Activated CD8-positive, alpha-beta T cell treated with anti-CD3 and anti-CD28 coated beads for 36 hours (primary cell): ENCODE results near the gene ITGA3. TPM values are rescaled to one million over a fixed set of nuclear protein-coding genes. Genes with fewer than 3 reads are reported as not detected.

ENCODE experiments used
- ATAC-seq: fragments of 200-7000 bp; cut with Tn5 transposase; one replicate; pipeline ENCODE4 v1.10.0; 2021; ENCODE audit warnings: mild to moderate bottlenecking, moderate library complexity
- CTCF ChIA-PET: fragments of 350-600 bp; sonication (Branson Sonifier 250); formaldehyde crosslinking; loops from one replicate; lab custom pipeline; 2021; ENCODE audit warnings: antibody characterized with exemption; lab: Charles Lee
- POLR2A ChIA-PET: fragments of 350-600 bp; sonication (Branson Sonifier 250); formaldehyde crosslinking; loops from one replicate; lab custom pipeline; 2021; ENCODE audit warnings: antibody characterized with exemption; lab: Charles Lee
- DNase-seq: peaks from one replicate; pipeline ENCODE4 v3.0.0-alpha.2; 2020
- H3K27ac Mint-ChIP-seq: one replicate; pipeline ENCODE4 v1.8.0; 2021; ENCODE audit warnings: mild to moderate bottlenecking, mixed read lengths
- H3K27me3 Mint-ChIP-seq: one replicate; pipeline ENCODE4 v1.8.0; 2021; ENCODE audit warnings: mixed read lengths
- H3K36me3 Mint-ChIP-seq: one replicate; pipeline ENCODE4 v1.8.0; 2021; ENCODE audit warnings: low read depth, mixed read lengths
- H3K4me1 Mint-ChIP-seq: one replicate; pipeline ENCODE4 v1.8.0; 2021; ENCODE audit warnings: low read depth, mixed read lengths
- H3K4me3 Mint-ChIP-seq: one replicate; pipeline ENCODE4 v1.8.0; 2021; ENCODE audit warnings: mild to moderate bottlenecking, moderate library complexity, mixed read lengths
- H3K9me3 Mint-ChIP-seq: one replicate; pipeline ENCODE4 v1.8.0; 2021; ENCODE audit warnings: mixed read lengths
- CTCF ChIP-seq: fragments of 200-600 bp; IDR thresholded peaks from one replicate; pipeline ENCODE4 v1.8.0; 2022; ENCODE audit warnings: antibody characterized with exemption, mild to moderate bottlenecking
- intact Hi-C: fragments of 100-400 bp; cut with micrococcal nuclease; formaldehyde crosslinking; loops from one replicate; pipeline ENCODE4 v1.10.0; 2022
- total RNA-seq, 2 experiments: library from RNA; stranded (reverse); gene quantifications; one replicate each; pipeline ENCODE4 v1.2.3, GENCODE V29; 2021

Gene ITGA3
- total RNA-seq, 2 experiments from 2014 or later: 4.2 to 7.2 TPM

- intact Hi-C loops: no loop called here
- ATAC-seq (no peak), DNase-seq (no peak)
- no peak for TF ChIP-seq CTCF
- CTCF ChIA-PET: no interaction called here
- Mint-ChIP-seq H3K4me3 (no peak overlapping the region), H3K9me3 (no peaks in the 10 kb centered on the region), H3K36me3 (no peaks in the 10 kb centered on the region), H3K4me1 (peaks cover under 1% of the 10 kb centered on the region), H3K27me3 (peaks cover 4% of the 10 kb centered on the region), H3K27ac (no peak overlapping the region)
- POLR2A ChIA-PET: no interaction called here
These were observed 13.7 kb upstream of the ITGA3 start for GRCh38 chr17:50042211-50042610.

- H3K27ac Mint-ChIP-seq: no peak overlapping the region
- DNase-seq (no peak), ATAC-seq (no peak)
- intact Hi-C loops: no loop called here
- H3K27me3 Mint-ChIP-seq: peaks cover 4% of the 10 kb centered on the region
- no peak for TF ChIP-seq CTCF
- no peaks in the 10 kb centered on the region for H3K9me3 Mint-ChIP-seq
- H3K4me3 Mint-ChIP-seq: no peak overlapping the region
- POLR2A ChIA-PET: interaction anchor here (1.0 kb wide), 1 partner anchor 30 kb away, joined by 3 read pairs; no protein-coding TSS in a partner anchor
- no peaks in the 10 kb centered on the region for H3K36me3 Mint-ChIP-seq
- CTCF ChIA-PET: no interaction called here
- peaks cover 5% of the 10 kb centered on the region for H3K4me1 Mint-ChIP-seq
These were observed 12.4 kb upstream of the ITGA3 start for GRCh38 chr17:50043290-50044148.

- DNase-seq: no peak
- no peak overlapping the region for H3K4me3 Mint-ChIP-seq
- peaks cover 4% of the 10 kb centered on the region for H3K27me3 Mint-ChIP-seq
- no peaks in the 10 kb centered on the region for H3K36me3 Mint-ChIP-seq
- peaks cover 5% of the 10 kb centered on the region for H3K4me1 Mint-ChIP-seq
- TF ChIP-seq CTCF: no peak
- no peaks in the 10 kb centered on the region for H3K9me3 Mint-ChIP-seq
- ChIA-PET POLR2A (interaction anchor here (1.0 to 1.2 kb wide), 2 partner anchors 11 to 50 kb away, joined by 3 read pairs; partner anchors contain the start of gene PDK2), CTCF (no interaction called here)
- intact Hi-C loops: no loop called here
- ATAC-seq: no peak
- H3K27ac Mint-ChIP-seq: no peak overlapping the region
These were observed 11.4 kb upstream of the ITGA3 start for GRCh38 chr17:50044483-50044882.

- Mint-ChIP-seq H3K4me1 (peaks cover 5% of the 10 kb centered on the region), H3K36me3 (no peaks in the 10 kb centered on the region), H3K27me3 (peaks cover 4% of the 10 kb centered on the region), H3K27ac (no peak overlapping the region), H3K9me3 (no peaks in the 10 kb centered on the region), H3K4me3 (no peak overlapping the region)
- ChIA-PET CTCF (interaction anchor here (1.2 kb wide), 1 partner anchor 29 kb away, joined by 3 read pairs; no protein-coding TSS in a partner anchor), POLR2A (interaction anchor here (1.0 to 1.2 kb wide), 2 partner anchors 10 to 49 kb away, joined by 3 read pairs; partner anchors contain the start of gene PDK2)
- intact Hi-C loops: no loop called here
- ATAC-seq: no peak
- TF ChIP-seq CTCF: no peak
- no peak for DNase-seq
These were observed 10.8 kb upstream of the ITGA3 start for GRCh38 chr17:50045154-50045553.

- Mint-ChIP-seq H3K9me3 (no peaks in the 10 kb centered on the region), H3K36me3 (no peaks in the 10 kb centered on the region), H3K27me3 (peaks cover 4% of the 10 kb centered on the region), H3K4me3 (no peak overlapping the region), H3K27ac (no peak overlapping the region), H3K4me1 (peaks cover 15% of the 10 kb centered on the region)
- ChIA-PET CTCF (interaction anchor here (1.2 to 2.1 kb wide), 3 partner anchors 9 to 41 kb away, joined by 3 to 5 read pairs (median 5); partner anchors contain the start of gene ITGA3), POLR2A (interaction anchor here (0.6 to 1.1 kb wide), 2 partner anchors 12 to 14 kb away, joined by 3 read pairs; no protein-coding TSS in a partner anchor)
- intact Hi-C loops: no loop called here
- no peak for DNase-seq
- no peak for ATAC-seq
- no peak for TF ChIP-seq CTCF
These were observed 9.7 kb upstream of the ITGA3 start for GRCh38 chr17:50046179-50046578.
